Natural killer cell treated with Interleukin-12 subunit alpha and Interleukin-12 subunit beta and Interleukin-15 and Interleukin-18, amount 100 ng/mL, for 72 hours (primary cell): Measurements from ENCODE around the gene ARHGAP22. TPM values are rescaled to one million over a fixed set of nuclear protein-coding genes. Genes with fewer than 3 reads are reported as not detected.
A peak's percentile ranks its signal among the peaks of the same experiment; 100 is the strongest.

Source experiments
- ATAC-seq, 2 donors: fragments of 150-1000 bp; cut with Tn5 transposase in 1 of 2; sonication (Bioruptor Pico), chemical (Tn5 transposase) in 1 of 2; 2 replicates each; pipeline ENCODE4 v1.10.0; 2021
- DNase-seq: peaks from one replicate; pipeline ENCODE4 v3.0.0; 2022; ENCODE audit warnings: low spot score
- H3K27ac Mint-ChIP-seq, 2 donors: 1 replicate in 1 of 2; 2 replicates in 1 of 2; pipeline ENCODE4 v1.8.0; 2022; ENCODE audit warnings: mixed read lengths in 2 of 2, mild to moderate bottlenecking in 1 of 2, moderate library complexity in 1 of 2
- H3K27me3 Mint-ChIP-seq, 2 donors: 1 replicate in 1 of 2; 2 replicates in 1 of 2; pipeline ENCODE4 v1.8.0; 2022; ENCODE audit warnings: mixed read lengths in 2 of 2
- H3K36me3 Mint-ChIP-seq: one replicate; pipeline ENCODE4 v1.8.0; 2022; ENCODE audit warnings: mixed read lengths
- H3K4me1 Mint-ChIP-seq, 2 donors: 1 replicate in 1 of 2; 2 replicates in 1 of 2; pipeline ENCODE4 v1.8.0; 2022; ENCODE audit warnings: low read depth in 2 of 2, mixed read lengths in 2 of 2, mild to moderate bottlenecking in 1 of 2
- H3K4me3 Mint-ChIP-seq: one replicate; pipeline ENCODE4 v1.8.0; 2022; ENCODE audit warnings: mixed read lengths
- H3K9me3 Mint-ChIP-seq: 2 replicates; pipeline ENCODE4 v1.8.0; 2022; ENCODE audit warnings: mixed read lengths
- total RNA-seq, 2 donors: library from RNA; stranded (reverse); gene quantifications; one replicate each; pipeline ENCODE4 v1.2.3, GENCODE V29; 2022

ARHGAP22 gene
- total RNA-seq, 2 donors from 2014 or later: 0.14 to 1.8 TPM

DNA sequence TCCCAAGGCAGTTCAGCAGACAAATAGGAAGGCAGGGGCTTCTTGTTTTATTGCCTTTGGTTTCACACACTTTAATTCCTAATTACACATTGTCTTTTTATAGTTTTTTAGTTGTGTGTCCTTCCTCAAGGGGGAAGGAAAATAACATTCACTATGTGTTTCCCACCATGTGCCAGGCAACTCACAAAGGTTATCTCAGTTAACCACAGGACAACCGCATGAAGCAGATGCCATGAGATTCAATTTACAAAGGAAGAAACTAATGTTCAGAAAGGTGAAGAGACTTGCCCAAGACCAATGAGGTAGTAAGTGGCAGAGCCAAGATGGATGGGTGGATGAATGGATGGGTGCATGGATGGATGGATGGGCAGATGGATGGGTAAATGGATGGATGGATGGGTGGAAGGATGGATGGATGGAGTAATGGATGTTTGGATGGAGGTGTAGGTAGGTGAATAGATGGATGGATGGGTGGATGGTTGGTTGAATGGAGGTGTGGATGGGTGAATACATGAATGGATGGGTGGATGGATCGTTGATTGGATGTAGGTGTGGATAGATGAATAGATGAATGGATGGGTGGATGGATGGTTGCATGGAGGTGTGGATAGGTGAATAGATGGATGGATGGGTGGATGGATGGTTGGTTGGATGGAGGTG lies 77.9 kb downstream of the ARHGAP22 start:
- no peaks in the 10 kb centered on the region for H3K36me3 Mint-ChIP-seq
- no peak overlapping the region for H3K4me3 Mint-ChIP-seq
- no peak overlapping the region for H3K27ac Mint-ChIP-seq
- no peaks in the 10 kb centered on the region for H3K4me1 Mint-ChIP-seq
- DNase-seq: peak; percentile 13
- H3K27me3 Mint-ChIP-seq: peaks cover 31 to 38% of the 10 kb centered on the region in 2 donors
- peaks cover 4% of the 10 kb centered on the region for H3K9me3 Mint-ChIP-seq
- no peak for ATAC-seq

DNA sequence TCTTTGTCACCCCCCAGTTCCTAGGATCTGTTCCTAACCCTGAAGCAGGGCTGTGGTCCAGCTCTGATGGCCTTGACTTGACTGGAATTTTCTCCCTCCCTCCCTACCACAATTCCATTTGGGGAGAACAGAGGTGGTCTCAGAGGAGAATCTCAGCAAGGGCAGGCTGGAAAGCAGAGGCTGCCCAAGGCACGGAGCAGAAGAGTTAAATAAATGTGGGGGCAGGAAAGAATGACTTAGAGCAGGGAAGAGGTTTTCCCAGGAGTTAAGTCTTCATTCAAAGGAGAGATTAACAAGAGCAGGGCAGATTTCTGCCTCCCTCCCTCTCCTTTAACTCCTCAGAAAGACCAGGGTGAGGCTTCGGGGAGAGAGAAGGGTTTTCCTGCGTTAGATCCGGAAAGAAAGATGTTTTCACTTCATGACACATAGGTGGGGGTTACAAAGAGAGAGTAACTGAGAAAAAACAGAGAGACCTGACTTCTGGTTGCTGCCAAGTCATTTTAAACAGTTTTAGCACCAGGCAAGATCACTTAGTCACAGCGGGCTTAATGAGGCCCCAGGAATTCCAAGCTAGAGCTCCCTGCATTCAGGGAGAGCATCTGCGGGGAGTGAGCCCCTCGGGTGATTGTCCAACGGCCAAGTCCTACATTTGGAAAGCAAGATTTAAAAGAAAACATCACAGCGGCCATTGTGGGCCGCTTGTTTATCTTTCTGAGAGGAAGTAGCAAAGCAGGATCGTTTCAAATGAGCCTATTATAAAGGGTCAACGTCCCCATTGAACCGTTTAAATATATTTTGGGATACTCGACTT lies 78.7 kb downstream of the ARHGAP22 start:
- Mint-ChIP-seq H3K36me3 (no peaks in the 10 kb centered on the region), H3K27ac (no peak overlapping the region), H3K27me3 (peaks cover 37 to 43% of the 10 kb centered on the region in 2 donors), H3K4me3 (no peak overlapping the region), H3K9me3 (peaks cover 4% of the 10 kb centered on the region), H3K4me1 (no peaks in the 10 kb centered on the region)
- no peak for ATAC-seq
- DNase-seq: peak; percentile 12

DNA sequence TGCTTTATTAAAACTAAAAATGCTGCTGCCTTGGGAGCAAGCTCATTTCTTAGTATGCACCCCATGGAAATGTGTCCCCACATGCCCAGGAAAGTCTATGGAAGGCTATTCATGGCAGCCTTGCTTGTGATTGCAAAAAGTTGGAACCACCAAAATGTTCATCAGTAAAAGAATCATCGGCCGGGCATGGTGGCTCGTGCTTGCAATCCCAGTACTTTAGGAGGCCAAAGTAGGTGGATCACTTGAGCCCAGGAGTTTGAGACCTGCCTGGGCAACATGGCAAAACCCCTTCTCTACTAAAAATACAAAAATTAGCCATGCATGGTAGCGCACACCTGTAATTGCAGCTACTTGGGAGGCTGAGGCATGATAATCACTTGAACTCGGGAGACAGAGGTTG lies 79.8 kb downstream of the ARHGAP22 start:
- Mint-ChIP-seq H3K27me3 (peaks cover 41 to 51% of the 10 kb centered on the region in 2 donors), H3K36me3 (no peaks in the 10 kb centered on the region), H3K27ac (no peak overlapping the region), H3K4me3 (no peak overlapping the region), H3K9me3 (peaks cover 4% of the 10 kb centered on the region), H3K4me1 (no peaks in the 10 kb centered on the region)
- DNase-seq: peak; percentile 34
- no peak for ATAC-seq

DNA sequence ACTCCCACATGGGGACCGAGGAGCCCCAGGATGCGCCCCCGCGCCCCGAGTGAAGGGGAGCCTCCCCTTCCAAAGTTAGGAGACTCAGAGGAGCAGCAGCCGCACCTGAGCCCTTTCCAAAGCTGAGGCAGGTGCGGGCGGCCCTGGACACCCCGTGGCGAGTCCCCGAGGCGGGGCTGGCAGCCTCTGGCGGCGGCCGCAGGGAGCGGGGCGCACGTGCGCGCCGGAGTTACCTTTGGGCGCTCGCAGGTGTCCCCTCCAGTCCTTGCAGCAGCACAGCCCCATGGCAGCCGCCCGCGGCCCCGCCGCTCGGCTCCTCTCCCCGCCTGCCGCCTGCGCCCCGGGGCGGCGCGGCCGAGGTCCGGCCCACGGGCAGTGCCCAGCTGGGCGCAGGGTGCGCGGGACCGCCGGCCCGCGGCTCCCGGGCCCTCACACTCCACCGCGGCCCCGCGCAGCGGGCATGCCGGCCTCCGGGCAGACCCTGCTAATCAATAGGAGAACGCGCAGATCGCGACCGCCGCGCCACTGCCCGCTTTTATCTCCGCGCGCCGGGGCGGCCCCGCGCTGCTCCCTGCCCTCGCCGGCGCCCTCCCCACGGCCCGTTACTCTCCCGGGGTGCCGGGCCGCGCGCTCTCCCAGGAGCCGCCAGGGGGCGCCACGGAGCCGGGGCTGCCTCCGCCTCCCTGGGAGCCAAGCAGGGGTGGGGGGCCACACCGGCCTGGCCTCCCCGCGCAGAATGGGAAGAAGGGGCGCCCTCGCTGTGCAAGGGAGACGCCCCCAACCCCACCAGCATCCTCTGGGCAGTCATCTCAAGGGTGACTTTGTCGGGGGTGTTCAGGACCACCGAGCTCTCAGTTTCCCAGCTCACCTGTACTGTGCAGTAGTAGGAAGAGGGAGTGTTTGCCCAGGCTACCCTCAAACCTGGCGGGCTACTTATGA lies 80.8 kb downstream of the ARHGAP22 start:
- no peak for ATAC-seq
- Mint-ChIP-seq H3K9me3 (peaks cover 4% of the 10 kb centered on the region), H3K4me1 (peaks cover 0 to 8% of the 10 kb centered on the region in 2 donors), H3K27me3 (peaks cover 44 to 53% of the 10 kb centered on the region in 2 donors), H3K4me3 (no peak overlapping the region), H3K27ac (no peak overlapping the region), H3K36me3 (no peaks in the 10 kb centered on the region)
- DNase-seq: peak; percentile 29

DNA sequence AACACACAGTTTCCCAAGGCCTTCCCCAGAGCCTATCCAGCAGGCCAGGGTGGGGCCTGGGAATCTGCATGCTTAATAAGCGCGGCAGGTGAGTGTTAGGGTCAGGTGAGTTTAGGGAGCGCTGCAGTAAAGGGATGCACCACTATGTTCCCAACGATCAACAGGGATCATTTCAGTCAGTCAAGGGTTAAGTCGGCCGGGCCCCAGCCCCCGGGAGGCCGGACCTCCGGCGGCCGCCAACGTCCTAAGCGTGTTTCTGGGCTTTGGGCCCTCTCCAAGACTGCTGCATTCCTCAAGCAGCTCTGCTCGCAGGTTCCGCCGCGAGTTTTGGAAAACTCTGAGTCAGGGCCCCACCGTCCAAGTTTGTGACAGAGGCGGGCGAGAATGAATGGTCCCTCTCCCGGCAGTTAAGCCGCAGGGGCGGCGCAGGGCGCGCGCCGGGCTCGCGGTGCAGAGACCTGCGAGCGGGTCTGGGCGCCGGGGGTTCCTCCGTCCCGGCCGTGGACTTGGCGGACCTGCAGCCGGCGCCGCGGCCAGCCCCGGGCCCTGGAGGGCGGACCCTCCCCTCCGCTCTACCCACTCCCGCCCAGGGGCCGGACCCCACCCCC lies 81.6 kb downstream of the ARHGAP22 start:
- H3K9me3 Mint-ChIP-seq: peaks cover 4% of the 10 kb centered on the region
- H3K4me3 Mint-ChIP-seq: no peak overlapping the region
- peaks cover 40 to 51% of the 10 kb centered on the region in 2 donors for H3K27me3 Mint-ChIP-seq
- DNase-seq: peak; percentile 40
- peaks cover 7 to 14% of the 10 kb centered on the region in 2 donors for H3K4me1 Mint-ChIP-seq
- peak in 1 of 2 donors; percentile 2 for ATAC-seq
- H3K36me3 Mint-ChIP-seq: no peaks in the 10 kb centered on the region
- no peak overlapping the region for H3K27ac Mint-ChIP-seq

DNA sequence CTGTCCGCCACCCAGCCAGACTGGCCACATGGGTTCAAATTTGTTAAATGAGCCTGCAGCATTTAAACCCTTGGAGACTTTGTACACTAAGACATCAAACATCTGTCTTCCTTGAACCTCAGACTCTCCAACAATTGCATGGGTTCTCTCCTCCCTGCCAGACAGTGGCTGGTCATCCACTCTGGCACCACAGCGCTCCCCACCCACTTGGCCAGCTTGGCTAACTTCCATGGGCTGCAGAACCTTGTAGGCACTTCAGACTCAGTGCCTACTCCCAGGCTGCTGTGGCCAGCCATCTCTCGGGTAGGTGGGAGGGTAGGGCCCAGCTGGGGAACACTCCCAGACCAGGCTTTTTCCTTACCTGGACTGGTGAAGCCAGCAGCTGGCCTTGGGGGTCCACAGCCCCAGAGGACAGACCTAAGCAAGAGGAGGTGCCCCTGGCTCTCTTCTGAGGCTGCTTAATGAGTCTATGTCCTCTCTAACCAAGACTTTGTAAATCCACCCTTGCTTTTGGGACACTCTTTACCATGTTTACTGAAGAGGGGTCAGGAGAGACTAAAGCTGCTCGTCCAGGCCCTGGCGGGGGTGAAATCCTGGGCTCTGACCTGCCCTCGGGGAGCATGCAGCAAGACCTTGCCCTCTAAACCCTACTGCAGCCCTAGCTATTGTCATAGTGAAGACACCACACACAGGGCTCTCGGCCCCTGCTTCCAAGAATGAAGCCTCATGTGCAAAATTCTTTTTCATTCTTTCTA lies 82.7 kb downstream of the ARHGAP22 start:
- ATAC-seq (no peak), DNase-seq (no peak)
- no peak overlapping the region for H3K27ac Mint-ChIP-seq
- H3K9me3 Mint-ChIP-seq: peaks cover 2% of the 10 kb centered on the region
- no peaks in the 10 kb centered on the region for H3K36me3 Mint-ChIP-seq
- H3K4me3 Mint-ChIP-seq: no peak overlapping the region
- H3K27me3 Mint-ChIP-seq: peaks cover 41 to 46% of the 10 kb centered on the region in 2 donors
- H3K4me1 Mint-ChIP-seq: peaks cover 9 to 16% of the 10 kb centered on the region in 2 donors

DNA sequence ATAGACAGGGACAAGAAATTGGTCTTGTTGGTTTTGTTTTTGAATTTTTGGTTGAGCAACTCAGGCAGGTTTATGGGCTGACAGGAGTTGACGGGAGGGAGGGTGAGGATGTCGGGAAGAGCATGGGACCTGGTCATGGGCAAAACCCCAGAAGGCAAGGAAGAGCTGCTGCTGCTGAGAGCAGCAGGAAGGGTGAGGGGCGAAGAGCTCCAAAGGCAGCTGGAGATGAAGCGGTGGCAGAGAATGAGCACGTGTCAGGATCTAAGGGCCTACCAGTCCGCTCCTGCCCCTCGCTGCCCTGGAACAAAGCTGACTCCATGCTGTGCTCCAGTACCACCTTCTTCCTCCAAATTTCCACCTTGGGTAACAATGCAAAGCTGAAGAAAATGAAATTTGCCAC lies 84.3 kb downstream of the ARHGAP22 start:
- H3K9me3 Mint-ChIP-seq: no peaks in the 10 kb centered on the region
- peaks cover 9 to 16% of the 10 kb centered on the region in 2 donors for H3K4me1 Mint-ChIP-seq
- no peak for ATAC-seq
- peaks cover 1% of the 10 kb centered on the region for H3K36me3 Mint-ChIP-seq
- H3K4me3 Mint-ChIP-seq: no peak overlapping the region
- no peak for DNase-seq
- H3K27ac Mint-ChIP-seq: no peak overlapping the region
- H3K27me3 Mint-ChIP-seq: peaks cover 33 to 35% of the 10 kb centered on the region in 2 donors

DNA sequence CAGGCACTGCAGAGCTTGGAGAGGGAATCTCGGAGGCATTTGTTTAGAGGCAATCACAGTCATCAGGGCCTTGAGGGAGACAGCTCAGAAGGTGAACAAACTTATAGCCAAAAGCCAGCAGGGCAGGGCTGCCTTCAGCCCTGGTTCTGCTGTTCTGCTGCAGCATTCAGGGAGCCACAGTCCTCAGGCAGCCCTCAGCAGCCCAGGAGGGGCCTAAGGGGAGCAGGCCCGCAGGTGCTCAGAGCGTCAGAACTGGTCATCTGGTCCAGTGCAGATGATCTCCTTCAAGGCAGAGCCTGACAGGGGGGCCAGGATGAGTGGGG lies 84.7 kb downstream of the ARHGAP22 start:
- Mint-ChIP-seq H3K36me3 (peaks cover 6% of the 10 kb centered on the region), H3K4me1 (peaks cover 9 to 16% of the 10 kb centered on the region in 2 donors), H3K4me3 (no peak overlapping the region), H3K27me3 (peaks cover 33 to 34% of the 10 kb centered on the region in 2 donors), H3K27ac (no peak overlapping the region), H3K9me3 (peaks cover under 1% of the 10 kb centered on the region)
- DNase-seq (peak; percentile 39), ATAC-seq (no peak)

DNA sequence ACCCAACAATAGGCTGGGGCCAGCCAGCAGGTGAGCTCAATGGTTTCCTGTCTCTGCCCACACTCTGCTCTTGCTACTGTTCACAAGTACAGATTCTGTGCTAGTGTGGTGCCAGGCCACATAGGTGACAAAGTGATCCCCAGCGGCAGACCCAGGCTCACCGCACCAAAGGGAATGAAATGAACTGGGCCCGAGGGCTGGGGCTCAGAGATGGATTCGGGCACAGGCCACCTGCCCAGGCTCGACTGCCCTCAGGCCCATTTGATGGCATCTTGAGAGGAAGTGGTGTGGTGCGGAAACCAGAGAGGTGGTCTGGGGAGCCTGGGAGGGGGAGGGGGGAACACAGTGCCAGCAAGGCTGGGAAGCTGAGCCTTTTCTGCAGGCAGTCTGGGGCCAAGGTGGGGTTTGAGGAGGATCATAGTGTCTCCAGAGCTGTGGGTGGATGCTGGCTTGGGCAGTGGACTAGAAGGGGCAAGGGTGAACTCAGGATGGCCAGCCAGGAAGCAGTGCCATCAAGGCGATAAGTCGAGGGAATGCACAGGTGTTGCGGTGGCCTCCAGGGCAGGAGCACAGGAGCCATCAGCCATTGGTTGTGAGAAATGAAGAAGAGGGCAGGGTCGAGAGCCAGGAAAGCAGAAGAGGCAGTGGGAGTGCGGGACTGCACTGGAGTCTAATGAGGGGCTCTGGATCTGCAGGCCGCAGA lies 85.2 kb downstream of the ARHGAP22 start:
- DNase-seq: peak; percentile 55
- Mint-ChIP-seq H3K4me3 (no peak overlapping the region), H3K4me1 (peaks cover 9 to 16% of the 10 kb centered on the region in 2 donors), H3K27ac (no peak overlapping the region), H3K27me3 (peaks cover 31% of the 10 kb centered on the region in 2 donors), H3K36me3 (peaks cover 10% of the 10 kb centered on the region), H3K9me3 (peaks cover 3% of the 10 kb centered on the region)
- peak; percentile 7 to 44 for ATAC-seq

DNA sequence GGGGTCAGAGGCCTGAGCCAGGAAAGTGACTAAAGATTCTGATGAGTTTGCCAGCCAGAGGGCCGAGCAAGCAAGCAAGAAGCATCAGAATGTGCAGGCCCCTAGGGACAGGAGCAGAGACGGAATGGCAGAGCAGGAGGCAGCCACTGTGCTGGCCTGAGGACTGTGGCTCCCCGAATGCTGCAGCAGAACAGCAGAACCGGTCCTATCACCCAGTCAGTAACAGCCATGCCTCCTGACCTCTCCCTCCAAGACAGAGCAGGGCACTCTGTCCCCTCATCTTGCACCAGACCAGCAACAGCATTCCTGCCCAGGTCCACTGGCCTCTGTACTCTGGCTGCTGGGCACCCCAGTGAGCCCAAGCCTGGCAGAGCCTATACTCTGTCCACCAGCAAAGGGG lies 85.9 kb downstream of the ARHGAP22 start:
- peak; percentile 28 for DNase-seq
- H3K36me3 Mint-ChIP-seq: peaks cover 14% of the 10 kb centered on the region
- peaks cover 31 to 33% of the 10 kb centered on the region in 2 donors for H3K27me3 Mint-ChIP-seq
- no peak overlapping the region for H3K27ac Mint-ChIP-seq
- H3K4me3 Mint-ChIP-seq: no peak overlapping the region
- H3K9me3 Mint-ChIP-seq: peaks cover 3% of the 10 kb centered on the region
- ATAC-seq: peak; percentile 15 to 17
- peaks cover 9 to 16% of the 10 kb centered on the region in 2 donors for H3K4me1 Mint-ChIP-seq

DNA sequence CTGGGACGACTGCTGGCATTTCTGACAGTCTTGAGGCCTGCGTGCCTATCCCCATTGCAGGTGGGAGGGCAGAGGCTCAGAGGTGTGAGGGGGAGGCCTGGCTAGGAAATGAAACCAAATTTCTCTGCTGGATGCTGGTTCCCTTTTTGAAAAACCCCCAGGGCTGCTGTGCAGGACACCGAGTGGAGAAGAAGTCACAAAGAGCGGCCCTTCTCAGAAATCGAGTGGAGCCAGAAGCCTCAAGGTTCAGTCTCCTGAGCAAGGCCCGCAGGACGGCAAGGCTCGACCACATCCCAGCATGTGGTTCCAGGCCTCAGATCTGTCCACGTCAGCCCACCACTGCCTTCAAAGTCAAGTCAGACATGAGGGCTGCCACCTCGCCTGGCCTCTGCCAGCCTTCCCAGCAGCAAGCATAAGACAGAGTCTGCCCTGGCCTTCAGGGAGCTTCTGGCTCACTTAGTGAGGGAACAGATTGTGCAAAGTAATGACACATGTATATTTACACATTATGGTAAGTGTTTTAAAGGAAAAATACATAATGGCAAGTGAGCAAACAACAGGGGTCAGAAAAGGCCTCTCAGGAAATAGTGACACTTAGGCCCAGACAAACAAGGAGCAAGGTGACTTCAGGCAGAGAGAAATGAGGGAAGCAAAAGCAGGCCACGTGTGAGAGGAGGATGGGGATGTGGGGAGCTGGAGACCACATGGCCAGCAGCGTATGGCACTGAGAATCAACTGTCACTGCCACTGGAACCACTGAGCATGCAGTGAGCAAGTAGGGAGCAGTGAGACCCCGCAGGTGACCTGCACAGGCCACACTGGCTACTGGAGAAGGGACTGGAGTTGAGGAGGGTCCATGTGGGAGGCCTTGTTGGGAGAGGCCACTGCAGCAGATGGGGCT lies 86.7 kb downstream of the ARHGAP22 start:
- ATAC-seq (no peak), DNase-seq (peak; percentile 46)
- H3K9me3 Mint-ChIP-seq: peaks cover 3% of the 10 kb centered on the region
- no peak overlapping the region for H3K4me3 Mint-ChIP-seq
- H3K36me3 Mint-ChIP-seq: peaks cover 16% of the 10 kb centered on the region
- H3K4me1 Mint-ChIP-seq: peaks cover 9 to 16% of the 10 kb centered on the region in 2 donors
- H3K27ac Mint-ChIP-seq: no peak overlapping the region
- peaks cover 31 to 38% of the 10 kb centered on the region in 2 donors for H3K27me3 Mint-ChIP-seq
